OCI-LY7 (cell line): ENCODE data around the gene TRIM46. TPM values are rescaled to one million over a fixed set of nuclear protein-coding genes. Genes with fewer than 3 reads are reported as not detected.

Source experiments
- BruUV-seq: library from RNA; stranded (reverse); fragments of 400-500 nt; replicated peaks from 2 replicates; lab custom pipeline; 2021; lab: Mats Ljungman, UMichigan
- CTCF ChIA-PET: fragments of 300-600 bp; sonication (Branson Sonifier 250); formaldehyde crosslinking; loops from one replicate; lab custom pipeline; 2022; ENCODE audit warnings: antibody characterized with exemption; ENCODE audit not compliant: unreplicated experiment; lab: Charles Lee
- POLR2A ChIA-PET: fragments of 300-600 bp; sonication (Branson Sonifier 250); formaldehyde crosslinking; loops from one replicate; lab custom pipeline; 2022; ENCODE audit warnings: antibody characterized with exemption; lab: Charles Lee
- DNase-seq: peaks from one replicate; pipeline ENCODE4 v3.0.0-alpha.2; 2015; ENCODE audit warnings: low spot score
- H2AFZ ChIP-seq: fragments of 200-600 bp; sonication (generic), shearing (Covaris generic); 2 replicates; pipeline ENCODE4 v1.6.1; 2014; ENCODE audit warnings: mild to moderate bottlenecking, antibody characterized with exemption, low read length, moderate library complexity
- H3K27ac ChIP-seq: fragments of 200-600 bp; sonication (generic); 2 replicates; pipeline ENCODE4 v1.5.1; 2014; ENCODE audit warnings: mixed run types, low read depth, mild to moderate bottlenecking, moderate library complexity, low read length, inconsistent platforms; ENCODE audit not compliant: poor library complexity, severe bottlenecking
- H3K36me3 ChIP-seq: fragments of 200-600 bp; sonication (generic); 2 replicates; pipeline ENCODE4 v1.6.1; 2014; ENCODE audit warnings: mild to moderate bottlenecking, antibody characterized with exemption, low read length, moderate library complexity, mixed read lengths; ENCODE audit not compliant: insufficient read depth
- H3K4me1 ChIP-seq: fragments of 200-600 bp; sonication (generic); 2 replicates; pipeline ENCODE4 v1.5.1; 2014; ENCODE audit warnings: mild to moderate bottlenecking, low read length; ENCODE audit not compliant: insufficient read depth, poor library complexity, severe bottlenecking
- H3K4me2 ChIP-seq: fragments of 200-600 bp; sonication (generic); 2 replicates; pipeline ENCODE4 v1.6.1; 2014; ENCODE audit warnings: mild to moderate bottlenecking, low read length
- H3K4me3 ChIP-seq: fragments of 200-600 bp; sonication (generic); 2 replicates; pipeline ENCODE4 v1.5.1; 2014; ENCODE audit warnings: mild to moderate bottlenecking, low read depth, low read length; ENCODE audit not compliant: poor library complexity, severe bottlenecking
- H3K79me2 ChIP-seq: fragments of 200-600 bp; sonication (generic); 2 replicates; pipeline ENCODE4 v1.6.1; 2016; ENCODE audit warnings: low read depth, mild to moderate bottlenecking, low read length, moderate library complexity, mixed read lengths; ENCODE audit not compliant: insufficient read depth
- H3K9me2 ChIP-seq: fragments of 200-600 bp; sonication (generic); 2 replicates; pipeline ENCODE4 v1.6.1; 2016; ENCODE audit warnings: mild to moderate bottlenecking, low read length, mixed read lengths; ENCODE audit not compliant: insufficient read depth
- H3K9me3 ChIP-seq: fragments of 200-600 bp; sonication (generic); 2 replicates; pipeline ENCODE4 v1.6.1; 2014; ENCODE audit warnings: mild to moderate bottlenecking, mixed run types, low read length, mixed read lengths
- H4K20me1 ChIP-seq: fragments of 200-600 bp; sonication (generic); 2 replicates; pipeline ENCODE4 v1.6.1; 2014; ENCODE audit warnings: mild to moderate bottlenecking, antibody characterized with exemption, low read length, moderate library complexity, mixed read lengths; ENCODE audit not compliant: insufficient read depth
- CTCF ChIP-seq: fragments of 200-600 bp; sonication (generic); conservative IDR thresholded peaks from 2 replicates; pipeline ENCODE4 v1.5.1; 2014; ENCODE audit warnings: mild to moderate bottlenecking, antibody characterized with exemption, low read length, moderate library complexity, mixed read lengths
- EZH2phosphoT487 ChIP-seq: fragments of 200-600 bp; sonication (generic); IDR thresholded peaks from 2 replicates; pipeline ENCODE4 v1.6.1; 2018; ENCODE audit warnings: low read depth, borderline replicate concordance, mild to moderate bottlenecking, mixed run types, antibody characterized with exemption, low read length, moderate library complexity, mixed read lengths
- intact Hi-C: fragments of 100-400 bp; cut with micrococcal nuclease; formaldehyde crosslinking; loops from one replicate; pipeline ENCODE4 v1.10.0; 2022; ENCODE audit not compliant: unreplicated experiment
- total RNA-seq, 2 experiments: library from RNA; depleted of rRNA in 1 of 2; stranded (reverse); fragments of >200 nt in 1 of 2; shearing (Covaris generic) in 1 of 2; gene quantifications; 2 replicates each; pipeline ENCODE4 v1.2.3, GENCODE V29; 2014 to 2022

The TRIM46 gene
- total RNA-seq, 2 experiments from 2014 or later = 3.1 to 4.5 TPM

GRCh38 chr1:155169541-155169940 is 4.1 kb upstream of the TRIM46 start:
- no peak overlapping the region for H2AFZ ChIP-seq
- ChIA-PET CTCF (no interaction called here), POLR2A (interaction anchor here (0.6 kb wide), 1 partner anchor 33 kb away, joined by 3 read pairs; no protein-coding TSS in a partner anchor)
- no peaks in the 10 kb centered on the region for H4K20me1 ChIP-seq
- H3K4me3 ChIP-seq = no peak overlapping the region
- H3K9me2 ChIP-seq = no peaks in the 10 kb centered on the region
- BruUV-seq = no TSS peak
- H3K9me3 ChIP-seq = no peaks in the 10 kb centered on the region
- H3K4me2 ChIP-seq = no peak overlapping the region
- no peak overlapping the region for H3K27ac ChIP-seq
- intact Hi-C loops = no loop called here
- no peak for DNase-seq
- H3K4me1 ChIP-seq = peaks cover 36% of the 10 kb centered on the region
- peaks cover 14% of the 10 kb centered on the region; the same call in 1 of the 2 replicates for H3K79me2 ChIP-seq
- peaks cover 18% of the 10 kb centered on the region; the same call in 1 of the 2 replicates for H3K36me3 ChIP-seq
- TF ChIP-seq EZH2phosphoT487 (no peak), CTCF (no peak)

GRCh38 chr1:155170101-155170785 is 3.4 kb upstream of the TRIM46 start:
- no peak overlapping the region for H2AFZ ChIP-seq
- ChIA-PET POLR2A (interaction anchor here (0.7 kb wide), 1 partner anchor 52 kb away, joined by 4 read pairs; no protein-coding TSS in a partner anchor), CTCF (interaction anchor here (0.6 kb wide), 1 partner anchor 79 kb away, joined by 4 read pairs; no protein-coding TSS in a partner anchor)
- peaks cover 41% of the 10 kb centered on the region for H3K4me1 ChIP-seq
- TSS peak; percentile 58 for BruUV-seq
- intact Hi-C loops = no loop called here
- H3K9me2 ChIP-seq = no peaks in the 10 kb centered on the region
- no peak overlapping the region for H3K4me3 ChIP-seq
- H3K79me2 ChIP-seq = peaks cover 14% of the 10 kb centered on the region; the same call in 1 of the 2 replicates
- no peak for TF ChIP-seq EZH2phosphoT487
- TF ChIP-seq CTCF = no peak
- H3K36me3 ChIP-seq = peaks cover 18% of the 10 kb centered on the region; the same call in 1 of the 2 replicates
- no peaks in the 10 kb centered on the region for H4K20me1 ChIP-seq
- H3K9me3 ChIP-seq = no peaks in the 10 kb centered on the region
- no peak overlapping the region for H3K4me2 ChIP-seq
- no peak for DNase-seq
- no peak overlapping the region for H3K27ac ChIP-seq

- H3K9me2 ChIP-seq = no peaks in the 10 kb centered on the region
- peaks cover 41% of the 10 kb centered on the region for H3K4me1 ChIP-seq
- TF ChIP-seq EZH2phosphoT487 = no peak
- no peak for TF ChIP-seq CTCF
- no TSS peak for BruUV-seq
- no peak overlapping the region for H3K27ac ChIP-seq
- H3K4me2 ChIP-seq = no peak overlapping the region
- no peak overlapping the region for H3K4me3 ChIP-seq
- peaks cover 18% of the 10 kb centered on the region; the same call in 1 of the 2 replicates for H3K36me3 ChIP-seq
- peaks cover 14% of the 10 kb centered on the region; the same call in 1 of the 2 replicates for H3K79me2 ChIP-seq
- ChIA-PET CTCF (interaction anchor here (0.6 kb wide), 1 partner anchor 80 kb away, joined by 4 read pairs; no protein-coding TSS in a partner anchor), POLR2A (interaction anchor here (0.7 kb wide), 2 partner anchors 23 to 52 kb away, joined by 4 read pairs; no protein-coding TSS in a partner anchor)
- no peaks in the 10 kb centered on the region for H3K9me3 ChIP-seq
- H2AFZ ChIP-seq = no peak overlapping the region
- intact Hi-C loops = no loop called here
- no peaks in the 10 kb centered on the region for H4K20me1 ChIP-seq
- no peak for DNase-seq
Measured at GRCh38 chr1:155170806-155171205, 2.8 kb upstream of the TRIM46 start.
